Colon (tissue), 2 donors: ENCODE results near the gene SCAMP2.

Source experiments
- FAIRE-seq: peaks from 2 replicates; lab custom pipeline; 2012; peaks lifted over from hg19 to GRCh38; lab: Jason Lieb, UNC
- donor health status: control.
- donor health status: control.

SCAMP2 gene

DNA sequence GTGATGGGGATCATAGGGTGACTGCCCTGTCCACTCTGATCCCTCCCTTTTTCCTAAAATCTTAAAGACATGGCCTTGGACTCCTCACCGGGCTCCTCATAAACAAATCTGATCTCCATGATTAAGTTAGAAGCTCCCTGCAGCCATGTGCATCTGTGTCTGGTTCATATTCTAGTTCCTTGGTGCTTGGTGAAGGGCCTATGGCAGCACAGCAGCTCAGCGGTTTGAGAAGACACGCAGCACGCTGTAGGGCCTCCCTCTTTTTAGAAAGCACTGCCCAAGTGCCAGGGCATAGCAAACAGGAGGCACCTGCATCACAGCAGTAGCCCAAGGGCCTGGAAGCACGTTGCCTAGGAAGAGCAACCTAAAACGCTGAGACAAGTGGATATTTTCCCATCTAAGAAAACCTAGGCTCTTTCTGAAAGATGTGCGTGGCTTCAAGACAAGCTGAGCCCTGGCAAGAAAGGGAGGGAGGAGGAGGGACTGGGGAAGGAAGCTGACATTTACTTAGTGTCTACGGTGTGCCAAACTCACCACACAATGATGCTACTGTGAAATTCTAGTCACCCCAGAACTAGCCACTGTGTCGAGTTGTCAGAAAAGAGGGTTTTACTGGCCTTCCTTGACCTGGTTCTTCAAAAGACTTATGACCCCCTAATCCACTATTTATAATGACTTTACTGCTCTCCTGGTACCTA is 15.3 kb downstream of the SCAMP2 start:
- no peak for FAIRE-seq

- FAIRE-seq, result no peak
These were observed 16.0 kb downstream of the SCAMP2 start for GRCh38 chr15:74857082-74857655.

DNA sequence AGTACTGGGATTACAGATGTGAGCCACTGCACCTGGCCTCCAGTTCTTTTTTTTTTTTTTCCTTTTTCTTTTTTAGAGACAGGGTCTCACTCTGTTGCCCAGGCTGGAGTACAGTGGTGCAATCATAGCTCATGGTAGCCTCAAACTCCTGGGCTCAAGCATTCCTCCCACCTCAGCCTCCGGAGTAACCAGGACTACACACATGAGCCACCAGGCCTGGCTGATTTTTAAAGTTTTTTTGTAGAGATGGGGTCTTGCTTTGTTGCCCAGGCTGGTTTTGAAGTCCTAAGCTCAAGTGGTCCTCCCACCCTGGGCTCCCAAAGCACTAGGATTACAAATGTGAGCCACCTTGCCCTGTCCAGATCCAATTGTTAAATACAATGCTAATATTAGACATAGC is 16.6 kb downstream of the SCAMP2 start:
- FAIRE-seq, result no peak

DNA sequence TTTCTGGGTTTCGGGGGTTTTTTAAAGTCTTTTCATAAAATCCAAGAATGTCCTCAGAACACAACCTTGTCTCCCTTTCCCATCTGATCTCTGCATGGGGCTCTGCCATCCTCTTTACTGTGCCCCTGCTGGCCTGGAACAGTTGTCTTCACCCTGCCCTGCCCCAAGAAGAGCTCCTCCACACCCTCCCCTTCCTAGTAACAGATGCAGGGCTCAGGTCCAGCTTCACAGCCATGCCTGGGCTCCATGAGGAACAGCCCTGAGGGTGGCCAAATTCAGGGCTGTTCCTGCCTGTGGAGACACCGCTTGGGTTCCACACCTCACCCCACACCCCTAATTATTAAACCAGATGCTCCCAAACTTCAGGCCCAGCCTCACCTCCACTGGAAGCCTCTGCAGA is 17.3 kb downstream of the SCAMP2 start:
- no peak for FAIRE-seq

- FAIRE-seq, result no peak
These were observed 18.6 kb downstream of the SCAMP2 start for GRCh38 chr15:74854453-74855022.

DNA sequence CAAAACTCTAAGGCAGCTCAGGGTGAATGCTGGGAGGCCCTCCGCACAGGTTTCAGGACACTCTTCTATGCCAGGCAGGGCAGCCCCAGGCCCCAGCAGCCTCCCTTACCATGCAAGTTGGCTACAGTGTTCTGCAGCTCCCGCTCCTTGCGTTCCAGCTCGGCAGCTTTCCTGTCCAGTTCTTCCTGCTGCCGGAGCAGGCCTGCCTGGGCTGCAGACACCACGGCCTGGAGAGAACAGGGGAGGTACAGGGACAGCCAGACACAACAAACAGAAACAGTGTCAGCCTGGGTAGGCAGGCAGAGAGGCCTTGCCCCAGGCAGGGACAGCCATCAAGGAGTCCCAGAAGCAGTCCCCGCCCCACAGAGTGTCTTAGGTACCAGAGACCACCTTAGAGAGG is 21.2 kb downstream of the SCAMP2 start:
- FAIRE-seq, result no peak

DNA sequence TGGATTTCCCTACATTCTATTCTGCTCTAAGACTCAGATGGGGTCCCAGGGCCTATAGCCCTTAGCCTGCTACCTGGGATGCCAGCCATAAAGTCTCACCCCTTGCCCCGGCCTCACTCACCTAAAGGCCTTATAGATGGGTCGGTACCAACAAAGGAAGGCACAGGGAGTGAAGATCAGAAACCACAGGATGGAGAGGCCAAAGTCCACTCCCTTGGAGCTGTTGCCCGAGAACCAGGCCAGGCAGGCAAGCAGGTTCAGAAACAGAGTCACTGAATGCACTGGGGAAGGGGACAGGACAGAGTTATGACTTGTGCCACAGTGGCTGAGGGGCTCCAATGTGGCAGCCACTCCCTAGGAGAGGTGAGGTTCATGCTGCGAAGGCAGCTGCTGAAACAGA is 22.8 kb downstream of the SCAMP2 start:
- no peak for FAIRE-seq

GRCh38 chr15:74847432-74847831 is 25.7 kb downstream of the SCAMP2 start:
- FAIRE-seq, result no peak

DNA sequence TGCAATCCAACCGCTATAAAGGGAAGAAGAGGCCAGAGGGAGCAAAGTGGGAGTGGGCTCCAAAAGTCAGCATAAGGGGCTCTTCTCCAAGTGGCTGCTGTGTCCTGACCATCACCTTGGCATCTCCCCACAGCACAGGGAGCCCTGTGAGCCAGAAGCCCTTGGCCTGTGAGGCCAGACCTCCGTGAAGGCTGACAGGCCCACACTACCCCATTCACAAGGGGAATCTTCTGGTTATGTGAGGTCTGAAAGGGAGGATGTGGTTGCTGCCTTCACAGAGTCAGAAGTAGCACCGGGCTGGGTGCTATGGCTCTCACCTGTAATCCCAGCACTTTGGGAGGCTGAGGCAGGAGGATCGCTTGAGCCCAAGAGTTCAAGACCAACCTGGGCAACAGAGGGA is 27.6 kb downstream of the SCAMP2 start:
- FAIRE-seq, result no peak

- FAIRE-seq, result no peak
These were observed 28.0 kb downstream of the SCAMP2 start for GRCh38 chr15:74845208-74845568.

- FAIRE-seq, result no peak
These were observed 28.6 kb downstream of the SCAMP2 start for GRCh38 chr15:74844319-74845207.

- FAIRE-seq, result no peak
These were observed 29.3 kb downstream of the SCAMP2 start for GRCh38 chr15:74843891-74844299.

DNA sequence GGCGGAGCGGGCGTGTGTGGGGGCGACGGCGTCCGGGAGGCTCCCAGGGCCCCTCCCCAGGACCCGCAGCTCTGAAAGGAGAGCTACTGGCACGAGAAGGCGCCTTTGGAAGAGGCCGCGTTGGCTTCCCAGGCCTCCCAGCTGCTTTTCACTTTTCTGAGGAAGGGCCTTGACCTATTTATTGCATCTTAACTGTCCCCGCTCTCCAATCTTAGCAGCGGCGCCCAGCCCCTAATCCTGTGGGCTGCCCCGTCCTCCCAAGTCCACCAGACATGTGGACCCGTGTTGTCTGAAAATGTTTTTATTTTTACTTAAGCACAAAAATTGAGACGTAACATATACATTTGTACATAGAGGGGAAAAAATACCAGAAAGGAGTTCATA is 29.7 kb downstream of the SCAMP2 start:
- FAIRE-seq, result no peak

- FAIRE-seq, result no peak
These were observed 30.4 kb downstream of the SCAMP2 start, which contains the start of gene ULK3 for GRCh38 chr15:74842581-74843444. Gene ULK3, minus strand, starts transcription at chr15:74843156. Its CDS starts 51 bp downstream, at chr15:74843105.

- FAIRE-seq, result no peak
These were observed 31.2 kb downstream of the SCAMP2 start for GRCh38 chr15:74841891-74842373.

GRCh38 chr15:74840851-74841775 is 32.1 kb downstream of the SCAMP2 start:
- FAIRE-seq, result no peak

DNA sequence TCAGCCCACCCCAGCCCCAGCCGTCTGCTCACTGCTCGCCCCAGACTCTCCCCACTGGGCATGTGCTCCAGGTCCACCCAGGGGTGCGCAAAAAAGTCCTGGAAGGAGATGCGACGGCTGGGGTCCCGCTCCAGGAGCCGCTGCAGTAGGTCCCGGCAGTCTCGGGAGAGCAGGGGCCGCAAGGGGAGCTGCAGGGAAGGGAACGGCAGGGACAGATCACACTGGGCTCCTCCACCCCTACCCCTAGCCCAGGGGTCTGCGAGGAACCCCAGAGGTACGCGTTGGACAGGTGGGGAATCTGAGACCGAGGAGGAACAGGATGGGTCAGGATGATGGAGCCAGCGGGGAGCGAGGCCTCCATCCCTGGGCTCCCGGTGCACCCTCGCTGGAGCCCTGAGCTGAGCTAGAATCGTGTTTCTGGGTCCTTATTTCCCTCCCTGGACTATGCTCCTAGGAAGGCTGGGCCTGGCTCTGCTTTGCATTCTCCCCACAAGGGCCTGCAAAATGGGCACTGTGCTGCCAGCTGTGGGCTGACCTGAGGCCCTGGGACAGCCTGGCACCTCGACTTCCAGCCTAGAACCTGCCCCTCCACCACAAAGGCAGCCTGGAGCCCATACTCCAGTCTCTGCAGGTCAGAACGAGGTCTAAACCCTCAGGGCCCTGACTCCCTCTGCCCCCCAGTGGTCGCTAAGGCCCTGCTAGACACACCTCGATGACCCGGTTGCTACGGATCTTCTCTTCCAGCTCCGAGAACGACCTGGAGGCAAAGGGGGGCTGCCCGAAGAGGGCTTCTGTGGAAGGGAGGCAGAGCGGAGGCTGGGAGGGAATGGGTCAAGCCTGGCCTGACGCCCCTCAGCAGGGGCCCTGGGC is 33.4 kb downstream of the SCAMP2 start:
- FAIRE-seq, result no peak

DNA sequence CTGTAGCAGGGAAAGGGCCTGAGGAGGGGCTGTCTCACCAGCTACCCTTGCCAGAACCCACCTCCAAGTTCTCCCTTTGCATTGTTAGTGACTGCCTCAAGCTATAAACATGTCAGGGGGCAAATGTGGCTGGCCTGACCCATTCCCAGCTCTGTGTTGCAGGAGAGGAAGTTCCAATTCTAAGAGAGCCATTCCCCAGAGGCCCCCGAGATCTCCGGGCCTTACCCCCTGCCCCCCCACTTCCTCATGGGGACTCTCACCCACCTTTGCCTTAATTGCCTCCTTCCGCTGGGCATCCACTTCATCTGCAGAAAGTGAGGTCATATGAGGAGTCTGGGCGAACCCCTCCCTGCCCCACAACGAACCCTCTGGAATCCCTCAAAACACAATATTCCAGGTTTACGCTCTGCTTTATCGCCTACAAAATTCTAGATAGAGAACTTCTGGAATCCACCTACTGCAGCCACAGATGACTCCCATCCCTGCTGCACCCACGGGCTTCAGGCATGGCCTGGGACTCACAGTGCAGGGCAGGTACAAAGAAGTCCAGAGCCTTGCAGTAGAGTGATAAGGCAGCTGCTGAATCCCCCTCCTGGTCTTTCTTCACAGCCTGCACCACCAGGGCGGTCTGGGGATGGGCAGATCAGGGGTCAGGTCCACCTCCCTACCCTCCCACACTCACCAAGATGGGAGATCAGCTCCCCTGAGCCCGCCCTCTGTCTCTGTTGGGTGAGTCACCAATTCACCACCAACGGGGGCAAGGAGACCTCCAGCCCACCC is 34.2 kb downstream of the SCAMP2 start:
- FAIRE-seq, result no peak

- FAIRE-seq, result no peak
These were observed 35.0 kb downstream of the SCAMP2 start for GRCh38 chr15:74838137-74838516.
